DMS114 treated with DMSO at 0.1 percent for 48 hours (cell line): ENCODE data around the gene TUBB2B.
A peak's percentile ranks its signal among the peaks of the same experiment; 100 is the strongest.

Experiments
- DNase-seq: peaks from one replicate; lab custom pipeline; 2025; ENCODE audit not compliant: unreplicated experiment; lab: John Stamatoyannopoulos, UW

TUBB2B gene

GRCh38 chr6:3235486-3235885, 8.0 kb upstream of the TUBB2B start:
- DNase-seq, result no peak

- DNase-seq, result no peak
Observed at GRCh38 chr6:3233904-3234303, 6.5 kb upstream of the TUBB2B start.

GRCh38 chr6:3233321-3233720, 5.9 kb upstream of the TUBB2B start:
- no peak for DNase-seq

GRCh38 chr6:3232017-3232945, 4.8 kb upstream of the TUBB2B start:
- no peak for DNase-seq

- DNase-seq, result no peak
Observed at GRCh38 chr6:3231247-3232016, 4.0 kb upstream of the TUBB2B start.

- DNase-seq, result no peak
Observed at GRCh38 chr6:3230900-3231246, 3.4 kb upstream of the TUBB2B start.

GRCh38 chr6:3230256-3230882, 2.9 kb upstream of the TUBB2B start:
- DNase-seq, result no peak

GRCh38 chr6:3229566-3230178, 2.2 kb upstream of the TUBB2B start:
- no peak for DNase-seq

GRCh38 chr6:3228771-3229565, 1.5 kb upstream of the TUBB2B start:
- DNase-seq, result no peak

- DNase-seq, result no peak
Observed at GRCh38 chr6:3228046-3228671, 706 bp upstream of the TUBB2B start.

- peak; percentile 23 for DNase-seq
Observed at GRCh38 chr6:3226481-3227362, 731 bp downstream of the TUBB2B start.

GRCh38 chr6:3226042-3226441, 1.4 kb downstream of the TUBB2B start:
- DNase-seq, result no peak

- no peak for DNase-seq
Observed at GRCh38 chr6:3222506-3223038, 4.9 kb downstream of the TUBB2B start.

GRCh38 chr6:3221578-3221977, 5.9 kb downstream of the TUBB2B start:
- DNase-seq, result no peak

- DNase-seq, result no peak
Observed at GRCh38 chr6:3220366-3220765, 7.1 kb downstream of the TUBB2B start.

- no peak for DNase-seq
Observed at GRCh38 chr6:3218266-3218665, 9.2 kb downstream of the TUBB2B start.

GRCh38 chr6:3217286-3217685, 10.2 kb downstream of the TUBB2B start:
- no peak for DNase-seq

- DNase-seq, result no peak
Observed at GRCh38 chr6:3214898-3215297, 12.6 kb downstream of the TUBB2B start.

GRCh38 chr6:3213334-3213695, 14.1 kb downstream of the TUBB2B start:
- no peak for DNase-seq
